GM12872 (cell line): ENCODE data around the gene RNF168.
A peak's percentile ranks its signal among the peaks of the same experiment; 100 is the strongest.

Experiments used
- CTCF ChIP-seq: IDR thresholded peaks from 3 replicates; pipeline ENCODE4 v1.5.1; 2011; ENCODE audit warnings: low read depth, mild to moderate bottlenecking, low read length, moderate library complexity; ENCODE audit not compliant: insufficient read depth

The RNF168 gene

GRCh38 chr3:196503196-196504076 is at the start of gene RNF168:
TSS of gene RNF168 (minus strand) at chr3:196503768. CDS start at chr3:196503173, 595 bp downstream.
- no peak for TF ChIP-seq CTCF

GRCh38 chr3:196552253-196552652 is 48.7 kb upstream of the RNF168 start:
- no peak for TF ChIP-seq CTCF

- no peak for TF ChIP-seq CTCF
Observed at GRCh38 chr3:196547067-196547466, 43.5 kb upstream of the RNF168 start.

- no peak for TF ChIP-seq CTCF
Observed at GRCh38 chr3:196546537-196546936, 43.0 kb upstream of the RNF168 start.

GRCh38 chr3:196544491-196544992 is 41.0 kb upstream of the RNF168 start:
- TF ChIP-seq CTCF = no peak

- TF ChIP-seq CTCF = no peak
Observed at GRCh38 chr3:196541684-196542445, 38.3 kb upstream of the RNF168 start.

- peak; percentile 57 for TF ChIP-seq CTCF
Observed at GRCh38 chr3:196537319-196537984, 33.9 kb upstream of the RNF168 start.
